Trophoblast cell (in vitro differentiated cells and primary cell): ENCODE results near the gene SOX8.

ENCODE experiments used
- DNase-seq, 2 donors: peaks; one replicate each; pipeline ENCODE4 v3.0.0-alpha.2; 2016
- H2AFZ ChIP-seq: 2 replicates; pipeline ENCODE4 v1.6.1; 2013; ENCODE audit warnings: low read length, moderate library complexity, mild to moderate bottlenecking; ENCODE audit not compliant: insufficient read depth, poor library complexity
- H2AK5ac ChIP-seq: 2 replicates; pipeline ENCODE4 v1.6.1; 2013; ENCODE audit warnings: mild to moderate bottlenecking, low read length
- H2BK120ac ChIP-seq: 2 replicates; pipeline ENCODE4 v1.6.1; 2013; ENCODE audit warnings: low read length, mild to moderate bottlenecking, moderate library complexity; ENCODE audit not compliant: insufficient read depth, poor library complexity
- H2BK12ac ChIP-seq: 2 replicates; pipeline ENCODE4 v1.6.1; 2013; ENCODE audit warnings: mild to moderate bottlenecking, low read length, moderate library complexity
- H2BK5ac ChIP-seq: 2 replicates; pipeline ENCODE4 v1.6.1; 2013; ENCODE audit warnings: low read length, low read depth, moderate library complexity, mild to moderate bottlenecking; ENCODE audit not compliant: poor library complexity
- H3K14ac ChIP-seq: 2 replicates; pipeline ENCODE4 v1.6.1; 2013; ENCODE audit warnings: mild to moderate bottlenecking, low read length
- H3K18ac ChIP-seq: 2 replicates; pipeline ENCODE4 v1.6.1; 2013; ENCODE audit warnings: mild to moderate bottlenecking, low read length
- H3K23ac ChIP-seq: 2 replicates; pipeline ENCODE4 v1.6.1; 2013; ENCODE audit warnings: low read length
- H3K27ac ChIP-seq: 2 replicates; pipeline ENCODE4 v1.5.1; 2013; ENCODE audit warnings: low read depth, mild to moderate bottlenecking, inconsistent platforms, low read length, moderate library complexity
- H3K27me3 ChIP-seq: 2 replicates; pipeline ENCODE4 v1.6.1; 2013; ENCODE audit warnings: inconsistent platforms, mild to moderate bottlenecking, low read length, moderate library complexity; ENCODE audit not compliant: insufficient read depth
- H3K36me3 ChIP-seq, 2 experiments: 1 replicate in 1 of 2; 2 replicates in 1 of 2; pipeline ENCODE4 v1.6.1; 2013; ENCODE audit warnings: low read length in 2 of 2, mild to moderate bottlenecking in 2 of 2, moderate library complexity in 1 of 2; ENCODE audit not compliant: insufficient read depth in 2 of 2, control insufficient read depth in 1 of 2
- H3K4ac ChIP-seq: 2 replicates; pipeline ENCODE4 v1.6.1; 2013; ENCODE audit warnings: low read depth, mild to moderate bottlenecking, low read length, moderate library complexity
- H3K4me1 ChIP-seq, 2 experiments: 1 replicate in 1 of 2; 2 replicates in 1 of 2; pipeline ENCODE4 v1.6.1; 2013; ENCODE audit warnings: low read length in 2 of 2, mild to moderate bottlenecking in 2 of 2, moderate library complexity in 1 of 2; ENCODE audit not compliant: insufficient read depth in 2 of 2, control insufficient read depth in 1 of 2
- H3K4me2 ChIP-seq: 2 replicates; pipeline ENCODE4 v1.6.1; 2013; ENCODE audit warnings: inconsistent platforms, mild to moderate bottlenecking, low read length, moderate library complexity
- H3K4me3 ChIP-seq: 2 replicates; pipeline ENCODE4 v1.5.1; 2013; ENCODE audit warnings: mild to moderate bottlenecking, low read depth, low read length, inconsistent platforms
- H3K79me1 ChIP-seq: one replicate; pipeline ENCODE4 v1.6.1; 2013; ENCODE audit warnings: low read length
- H3K79me2 ChIP-seq: 2 replicates; pipeline ENCODE4 v1.6.1; 2013; ENCODE audit warnings: low read length, mild to moderate bottlenecking; ENCODE audit not compliant: control insufficient read depth, insufficient read depth, poor library complexity
- H3K9ac ChIP-seq: 2 replicates; pipeline ENCODE4 v1.6.1; 2013; ENCODE audit warnings: mild to moderate bottlenecking, low read length
- H3K9me3 ChIP-seq: 2 replicates; pipeline ENCODE4 v1.6.1; 2013; ENCODE audit warnings: low read depth, mild to moderate bottlenecking, control low read depth, inconsistent platforms, low read length; ENCODE audit not compliant: insufficient read depth
- H4K12ac ChIP-seq: 2 replicates; pipeline ENCODE4 v1.6.1; 2013; ENCODE audit warnings: low read depth, mild to moderate bottlenecking, low read length, moderate library complexity
- H4K8ac ChIP-seq: 2 replicates; pipeline ENCODE4 v1.6.1; 2013; ENCODE audit warnings: low read depth, mild to moderate bottlenecking, low read length, moderate library complexity
- H4K91ac ChIP-seq: one replicate; pipeline ENCODE4 v1.6.1; 2013; ENCODE audit warnings: low read depth, mild to moderate bottlenecking, low read length, moderate library complexity
- WGBS: extraction: QIAGEN DNeasy Blood & Tissue Kit; methylation state at CpG from one replicate; pipeline ENCODE4 v1.1.7; 2013; ENCODE audit warnings: missing lambda C conversion rate; ENCODE audit not compliant: insufficient read length, insufficient coverage; ENCODE audit errors: extremely low coverage; 5-methylcytosine and 5-hydroxymethylcytosine counted together

Gene SOX8

DNA sequence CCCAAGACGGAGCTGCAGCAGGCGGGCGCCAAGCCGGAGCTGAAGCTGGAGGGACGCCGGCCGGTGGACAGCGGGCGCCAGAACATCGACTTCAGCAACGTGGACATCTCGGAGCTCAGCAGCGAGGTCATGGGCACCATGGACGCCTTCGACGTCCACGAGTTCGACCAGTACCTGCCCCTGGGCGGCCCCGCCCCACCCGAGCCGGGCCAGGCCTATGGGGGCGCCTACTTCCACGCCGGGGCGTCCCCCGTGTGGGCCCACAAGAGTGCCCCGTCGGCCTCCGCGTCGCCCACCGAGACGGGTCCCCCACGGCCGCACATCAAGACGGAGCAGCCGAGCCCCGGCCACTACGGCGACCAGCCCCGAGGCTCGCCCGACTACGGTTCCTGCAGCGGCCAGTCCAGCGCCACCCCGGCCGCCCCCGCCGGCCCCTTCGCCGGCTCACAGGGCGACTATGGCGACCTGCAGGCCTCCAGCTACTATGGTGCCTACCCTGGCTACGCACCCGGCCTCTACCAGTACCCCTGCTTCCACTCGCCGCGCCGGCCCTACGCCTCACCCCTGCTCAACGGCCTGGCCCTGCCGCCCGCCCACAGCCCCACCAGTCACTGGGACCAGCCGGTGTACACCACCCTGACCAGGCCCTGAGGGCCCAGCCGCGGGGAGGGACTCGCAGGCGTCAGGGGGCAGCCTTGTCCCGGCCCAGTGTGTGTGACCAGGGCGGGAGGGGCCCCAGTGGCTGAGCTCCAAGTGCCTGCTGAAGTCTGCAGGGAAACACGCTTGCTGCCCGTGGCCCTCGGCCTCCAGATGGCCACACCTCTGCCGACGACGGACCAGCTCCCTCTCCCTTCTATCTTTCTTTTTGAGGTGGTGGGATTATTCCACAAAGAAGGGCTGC, 3.4 kb downstream of the SOX8 start:
- Histone ChIP-seq H3K4me3 (no peak overlapping the region), H3K4ac (no peak overlapping the region)

DNA sequence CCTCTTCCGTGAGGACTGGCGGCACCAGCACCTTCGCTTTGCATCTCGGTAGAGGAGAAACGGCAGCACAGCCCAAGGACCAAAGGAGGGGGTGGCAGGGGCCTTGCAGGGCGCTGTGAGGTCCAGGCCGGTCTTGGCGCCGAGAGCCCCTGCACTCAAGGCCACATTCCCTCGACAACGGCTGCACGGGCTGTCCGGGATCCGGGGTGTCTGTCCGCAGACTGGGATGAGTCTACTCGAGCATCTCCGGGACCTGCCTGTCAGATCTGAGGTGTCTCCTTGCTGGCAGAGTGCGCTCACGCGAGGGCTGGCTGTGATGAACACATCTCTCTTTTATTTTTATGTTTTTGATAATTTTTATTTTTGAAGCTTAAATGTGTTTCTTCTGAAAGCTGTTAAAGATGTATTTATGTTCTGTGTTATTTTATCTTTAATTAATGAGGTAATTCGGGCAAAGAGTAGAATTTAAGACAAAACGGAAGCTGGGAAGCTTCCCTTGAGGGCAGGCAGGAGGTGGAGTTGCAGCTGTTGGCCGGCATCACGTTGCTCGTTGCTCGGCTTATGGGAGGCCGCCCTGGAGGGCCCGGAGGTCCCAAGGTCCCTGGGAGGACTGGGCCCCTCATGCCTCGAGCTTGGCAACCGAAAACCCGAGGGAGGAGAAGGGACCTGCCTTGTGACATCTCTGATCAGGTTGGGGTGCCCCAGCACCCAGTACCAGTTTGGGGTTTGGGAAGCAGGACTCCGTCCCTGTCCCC, 4.3 kb downstream of the SOX8 start:
- Histone ChIP-seq H4K91ac (no peak overlapping the region), H3K4me1 (peaks cover 2 to 3% of the 10 kb centered on the region in 2 experiments), H2AK5ac (no peak overlapping the region), H3K36me3 (no peaks in the 10 kb centered on the region), H3K23ac (no peak overlapping the region), H3K4ac (no peak overlapping the region), H3K79me2 (no peaks in the 10 kb centered on the region), H3K79me1 (no peaks in the 10 kb centered on the region), H3K27me3 (peaks cover 26% of the 10 kb centered on the region), H2BK12ac (no peak overlapping the region), H2BK120ac (no peak overlapping the region), H3K14ac (no peak overlapping the region), H3K4me2 (no peak overlapping the region), H3K9ac (no peak overlapping the region), H3K4me3 (no peak overlapping the region), H3K9me3 (peaks cover 5% of the 10 kb centered on the region), H3K18ac (no peak overlapping the region), H2BK5ac (no peak overlapping the region), H3K27ac (no peak overlapping the region), H4K8ac (no peak overlapping the region), H2AFZ (no peak overlapping the region), H4K12ac (no peak overlapping the region)
- DNase-seq, result no peak
- WGBS, result no CpG with 5 or more reads among the region's 32 CpGs

More for the DNA sequence above, 3.4 kb downstream of the SOX8 start:
- Histone ChIP-seq H3K4me1 (peaks cover 3 to 9% of the 10 kb centered on the region in 2 experiments), H3K79me1 (no peaks in the 10 kb centered on the region), H4K91ac (no peak overlapping the region), H3K9me3 (peaks cover 9% of the 10 kb centered on the region), H3K23ac (no peak overlapping the region), H3K9ac (no peak overlapping the region), H3K4me2 (no peak overlapping the region), H2AFZ (no peak overlapping the region), H3K79me2 (no peaks in the 10 kb centered on the region), H2BK120ac (no peak overlapping the region), H3K27ac (no peak overlapping the region), H2BK5ac (no peak overlapping the region), H4K12ac (no peak overlapping the region), H4K8ac (no peak overlapping the region), H3K27me3 (peaks cover 35% of the 10 kb centered on the region), H2BK12ac (no peak overlapping the region), H2AK5ac (no peak overlapping the region), H3K18ac (no peak overlapping the region), H3K14ac (no peak overlapping the region), H3K36me3 (no peaks in the 10 kb centered on the region)
- DNase-seq, result no peak
- WGBS, result no CpG with 5 or more reads among the region's 78 CpGs

DNA sequence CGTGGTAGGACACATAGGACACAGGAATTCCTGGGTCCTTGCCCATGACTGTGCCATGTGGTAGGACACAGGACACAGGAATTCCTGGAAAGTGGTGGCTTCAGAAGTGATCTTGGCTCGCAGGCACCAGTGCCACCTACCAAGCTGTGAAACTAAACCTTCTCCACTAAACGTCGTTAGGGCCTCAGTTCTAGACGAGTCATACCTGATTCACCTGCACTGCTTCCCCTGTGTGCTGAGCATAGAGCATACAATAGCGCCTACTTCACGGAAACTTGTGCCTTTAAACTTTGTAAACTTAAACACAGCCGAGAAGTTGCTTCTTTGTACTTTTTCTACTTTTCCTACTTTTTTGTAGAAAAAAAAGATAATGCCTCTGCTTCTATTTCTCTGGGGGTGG, 4.8 kb downstream of the SOX8 start:
- no CpG with 5 or more reads among the region's 8 CpGs for WGBS
- Histone ChIP-seq H3K4me2 (no peak overlapping the region), H3K36me3 (no peaks in the 10 kb centered on the region), H3K4ac (no peak overlapping the region), H2AK5ac (no peak overlapping the region), H2BK5ac (no peak overlapping the region), H4K8ac (no peak overlapping the region), H2BK12ac (no peak overlapping the region), H3K9ac (no peak overlapping the region), H2AFZ (no peak overlapping the region), H3K18ac (no peak overlapping the region), H3K79me1 (no peaks in the 10 kb centered on the region), H3K9me3 (peaks cover 5% of the 10 kb centered on the region), H3K4me3 (no peak overlapping the region), H3K79me2 (no peaks in the 10 kb centered on the region), H4K12ac (no peak overlapping the region), H3K14ac (no peak overlapping the region), H3K4me1 (no peaks in the 10 kb centered on the region), H2BK120ac (no peak overlapping the region), H3K23ac (no peak overlapping the region), H3K27ac (no peak overlapping the region), H3K27me3 (peaks cover 22% of the 10 kb centered on the region), H4K91ac (no peak overlapping the region)
- DNase-seq, result no peak

DNA sequence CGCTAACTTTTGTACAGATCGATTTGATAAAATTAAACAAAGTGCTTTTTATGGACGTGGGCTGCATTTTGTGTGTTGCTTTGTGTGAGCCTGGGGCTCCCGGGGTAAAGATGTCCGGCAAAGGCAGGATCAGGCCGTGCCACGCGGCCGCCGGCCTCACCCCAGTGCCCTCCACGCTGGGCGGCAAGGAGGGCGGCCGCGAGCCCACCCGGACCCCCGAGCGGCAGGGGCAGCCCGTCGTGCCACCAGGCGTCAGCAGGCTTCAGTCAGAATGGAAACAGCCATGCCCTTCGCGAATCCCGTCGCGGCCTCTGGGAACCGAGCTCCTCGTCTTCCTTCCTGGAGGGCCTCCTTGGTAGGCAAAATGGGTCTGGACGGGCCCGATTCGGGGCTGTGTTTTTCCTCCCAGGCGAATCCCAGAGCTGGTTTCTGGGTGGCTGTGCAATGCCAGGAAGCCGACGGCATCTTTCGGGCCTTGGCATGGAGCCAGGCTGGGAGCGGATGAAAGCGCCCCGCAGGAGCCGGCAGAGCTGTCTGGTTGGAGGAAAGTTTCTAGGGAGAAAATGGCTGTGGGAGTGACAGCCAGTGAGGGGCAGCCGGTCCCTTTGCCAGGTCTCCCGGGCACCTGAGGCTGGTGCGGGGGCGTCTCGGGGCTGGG, 5.5 kb downstream of the SOX8 start:
- Histone ChIP-seq H2BK5ac (no peak overlapping the region), H3K23ac (no peak overlapping the region), H3K14ac (no peak overlapping the region), H3K9ac (no peak overlapping the region), H4K8ac (no peak overlapping the region), H3K27ac (no peak overlapping the region), H2BK120ac (no peak overlapping the region), H3K27me3 (peaks cover 18% of the 10 kb centered on the region), H3K4me1 (no peaks in the 10 kb centered on the region), H2BK12ac (no peak overlapping the region), H3K18ac (no peak overlapping the region), H4K91ac (no peak overlapping the region), H3K4me3 (no peak overlapping the region), H3K79me1 (no peaks in the 10 kb centered on the region), H3K9me3 (peaks cover 6% of the 10 kb centered on the region), H3K4ac (no peak overlapping the region), H3K36me3 (no peaks in the 10 kb centered on the region), H3K4me2 (no peak overlapping the region), H2AFZ (no peak overlapping the region), H3K79me2 (no peaks in the 10 kb centered on the region), H2AK5ac (no peak overlapping the region), H4K12ac (no peak overlapping the region)
- DNase-seq, result no peak
- no CpG with 5 or more reads among the region's 44 CpGs for WGBS
